IMR-90 (cell line): ENCODE data around the gene GRPR. TPM values are rescaled to one million over a fixed set of nuclear protein-coding genes. Genes with fewer than 3 reads are reported as not detected.

Experiments
- CTCF ChIP-seq: conservative IDR thresholded peaks from 2 replicates; pipeline ENCODE4 v1.5.1; 2012; ENCODE audit warnings: mild to moderate bottlenecking, low read depth, low read length, improper control_type of control experiment
- polyA plus RNA-seq, 3 experiments: library from polyadenylated mRNA; depleted of rRNA; stranded (reverse); fragments of >200 nt; gene quantifications; 2 replicates each; pipeline ENCODE4 v1.2.3, GENCODE V29; 2012; ENCODE audit warnings: low replicate concordance in 1 of 3
- total RNA-seq: library from RNA; depleted of rRNA; stranded (reverse); fragments of >200 nt; gene quantifications from 2 replicates; pipeline ENCODE4 v1.2.3, GENCODE V29; 2012

Gene GRPR
- total and polyA plus RNA-seq, 2 of the 4 experiments (the other 2 are of a cell fraction), result 9.2 to 13.6 TPM

GRCh38 chrX:16186380-16187007 is 63.1 kb downstream of the GRPR start (continued):
- TF ChIP-seq CTCF, result no peak
